ENCODE results near the gene TMEM86B.

Gene TMEM86B

GRCh38 chr19:55228403-55229031 lies at the start of gene TMEM86B:
Gene TMEM86B (minus strand): TSS chr19:55228763. CDS start chr19:55228741, 22 bp downstream.
- no peaks in the 10 kb centered on the region for H3K79me2 ChIP-seq (ENCODE audit: insufficient read depth, low read length)
- no peaks in the 10 kb centered on the region for H3K9me3 ChIP-seq (ENCODE audit: low read length)
- no peaks in the 10 kb centered on the region for H3K9me2 ChIP-seq (ENCODE audit: low read depth, low read length)
- no peaks in the 10 kb centered on the region for H3K27me3 ChIP-seq (ENCODE audit: insufficient read depth, low read length)
- no peak within 1 kb of the TSS for H3K4me2 ChIP-seq (ENCODE audit: low read length)
- H2AFZ ChIP-seq (ENCODE audit: low read length) = no peak within 1 kb of the TSS
- TF ChIP-seq EZH2 (IDR thresholded peaks at IDR 0.05; ENCODE audit: borderline replicate concordance, low read length) = no peak
- no peak for TF ChIP-seq CTCF (IDR thresholded peaks at IDR 0.05; ENCODE audit: low read length)
- H3K4me1 ChIP-seq (ENCODE audit: insufficient read depth, low read length, severe bottlenecking) = no peaks in the 10 kb centered on the region
- H3F3A ChIP-seq (ENCODE audit: insufficient read depth, low read length) = no peaks in the 10 kb centered on the region
- H3K27ac ChIP-seq (ENCODE audit: low read depth, low read length, poor library complexity, severe bottlenecking) = no peak within 1 kb of the TSS
- no peak within 1 kb of the TSS for H3K9ac ChIP-seq (ENCODE audit: low read length)
- no peaks in the 10 kb centered on the region for H4K20me1 ChIP-seq (ENCODE audit: insufficient read depth, low read length)
- peaks cover 93% of the 10 kb centered on the region for H3K36me3 ChIP-seq (ENCODE audit: insufficient read depth, low read length)
- no peak within 1 kb of the TSS for H3K4me3 ChIP-seq (ENCODE audit: low read depth, low read length, poor library complexity, severe bottlenecking)

GRCh38 chr19:55277494-55277893 lies 48.9 kb upstream of the TMEM86B start:
- Histone ChIP-seq H3K4me1 (ENCODE audit: insufficient read depth, low read length, severe bottlenecking) (peaks cover 77% of the 10 kb centered on the region), H3K9me3 (ENCODE audit: low read length) (no peaks in the 10 kb centered on the region), H3F3A (ENCODE audit: insufficient read depth, low read length) (peaks cover 5% of the 10 kb centered on the region; the same call in 1 of the 2 replicates), H3K4me3 (ENCODE audit: low read depth, low read length, poor library complexity, severe bottlenecking) (peak overlapping the region; percentile 47), H3K27ac (ENCODE audit: low read depth, low read length, poor library complexity, severe bottlenecking) (peak overlapping the region; percentile 97), H3K9me2 (ENCODE audit: low read depth, low read length) (no peaks in the 10 kb centered on the region), H3K4me2 (ENCODE audit: low read length) (peak overlapping the region; percentile 93), H4K20me1 (ENCODE audit: insufficient read depth, low read length) (no peaks in the 10 kb centered on the region), H3K79me2 (ENCODE audit: insufficient read depth, low read length) (no peaks in the 10 kb centered on the region), H3K9ac (ENCODE audit: low read length) (peak overlapping the region; percentile 65; the same call in 1 of the 2 replicates), H2AFZ (ENCODE audit: low read length) (no peak overlapping the region), H3K27me3 (ENCODE audit: insufficient read depth, low read length) (no peaks in the 10 kb centered on the region), H3K36me3 (ENCODE audit: insufficient read depth, low read length) (peaks cover 21% of the 10 kb centered on the region)
- no peak for TF ChIP-seq CTCF (IDR thresholded peaks at IDR 0.05; ENCODE audit: low read length)
- TF ChIP-seq EZH2 (IDR thresholded peaks at IDR 0.05; ENCODE audit: borderline replicate concordance, low read length) = no peak

GRCh38 chr19:55276720-55277430 lies 48.3 kb upstream of the TMEM86B start:
- Histone ChIP-seq H3K36me3 (ENCODE audit: insufficient read depth, low read length) (peaks cover 27% of the 10 kb centered on the region), H3K27ac (ENCODE audit: low read depth, low read length, poor library complexity, severe bottlenecking) (peak overlapping the region; percentile 97), H3K4me2 (ENCODE audit: low read length) (peak overlapping the region; percentile 93), H3K9me3 (ENCODE audit: low read length) (no peaks in the 10 kb centered on the region), H3K79me2 (ENCODE audit: insufficient read depth, low read length) (no peaks in the 10 kb centered on the region), H2AFZ (ENCODE audit: low read length) (no peak overlapping the region), H3K27me3 (ENCODE audit: insufficient read depth, low read length) (no peaks in the 10 kb centered on the region), H3K4me1 (ENCODE audit: insufficient read depth, low read length, severe bottlenecking) (peaks cover 77% of the 10 kb centered on the region), H3K4me3 (ENCODE audit: low read depth, low read length, poor library complexity, severe bottlenecking) (peak overlapping the region; percentile 47), H3K9ac (ENCODE audit: low read length) (peak overlapping the region; percentile 65), H4K20me1 (ENCODE audit: insufficient read depth, low read length) (no peaks in the 10 kb centered on the region), H3K9me2 (ENCODE audit: low read depth, low read length) (no peaks in the 10 kb centered on the region), H3F3A (ENCODE audit: insufficient read depth, low read length) (peaks cover 5% of the 10 kb centered on the region; the same call in 1 of the 2 replicates)
- TF ChIP-seq EZH2 (IDR thresholded peaks at IDR 0.05; ENCODE audit: borderline replicate concordance, low read length) (no peak), CTCF (IDR thresholded peaks at IDR 0.05; ENCODE audit: low read length) (no peak)
